AG04450 (cell line): ENCODE data around the gene DIS3L. TPM values are rescaled to one million over a fixed set of nuclear protein-coding genes. Genes with fewer than 3 reads are reported as not detected.

Source experiments
- CTCF ChIA-PET: fragments of 300-600, 350-600 bp; formaldehyde crosslinking; extraction: SDS; loops from one replicate; lab custom pipeline; 2022; ENCODE audit warnings: antibody characterized with exemption, inconsistent platforms; lab: Charles Lee
- POLR2A ChIA-PET: fragments of 350-600 bp; formaldehyde crosslinking; extraction: SDS; loops from one replicate; lab custom pipeline; 2021; ENCODE audit warnings: antibody characterized with exemption, inconsistent platforms; lab: Yijun Ruan, JAX
- DNase-seq: peaks from one replicate; pipeline ENCODE4 v3.0.0-alpha.2; 2011; ENCODE audit warnings: low read depth, low spot score
- H3K27ac ChIP-seq: one replicate; pipeline ENCODE4 v1.5.1; 2012; ENCODE audit warnings: low read depth, low read length, control low read depth
- H3K27me3 ChIP-seq: one replicate; pipeline ENCODE4 v1.6.0; 2012; ENCODE audit warnings: low read length; ENCODE audit not compliant: control insufficient read depth, insufficient read depth
- H3K4me3 ChIP-seq: 2 replicates; pipeline ENCODE4 v1.5.1; 2011; ENCODE audit warnings: mild to moderate bottlenecking, low read depth, low read length, control low read depth
- H3K9me3 ChIP-seq: 2 replicates; pipeline ENCODE4 v1.5.1; 2012; ENCODE audit warnings: low read length; ENCODE audit not compliant: control insufficient read depth, insufficient read depth
- CTCF ChIP-seq: IDR thresholded peaks from 2 replicates; pipeline ENCODE4 v1.5.1; 2011; ENCODE audit warnings: low read depth, low read length, control low read depth, inconsistent platforms
- polyA plus RNA-seq: library from polyadenylated mRNA; depleted of rRNA; stranded (reverse); fragments of >200 nt; gene quantifications from 2 replicates; pipeline ENCODE4 v1.2.3, GENCODE V29; 2011

Gene DIS3L
- polyA plus RNA-seq, 1 experiment: 12.1 TPM

- ChIA-PET POLR2A (no interaction called here), CTCF (no interaction called here)
- Histone ChIP-seq H3K9me3 (no peaks in the 10 kb centered on the region), H3K27me3 (no peaks in the 10 kb centered on the region), H3K27ac (no peak overlapping the region), H3K4me3 (no peak overlapping the region)
- no peak for DNase-seq
- TF ChIP-seq CTCF: no peak
Measured at GRCh38 chr15:66309828-66310227, 16.5 kb downstream of the DIS3L start.

GRCh38 chr15:66310786-66311185, 17.4 kb downstream of the DIS3L start:
- no peaks in the 10 kb centered on the region for H3K9me3 ChIP-seq
- TF ChIP-seq CTCF: no peak
- POLR2A ChIA-PET: no interaction called here
- H3K4me3 ChIP-seq: no peak overlapping the region
- CTCF ChIA-PET: no interaction called here
- H3K27ac ChIP-seq: no peak overlapping the region
- no peak for DNase-seq
- no peaks in the 10 kb centered on the region for H3K27me3 ChIP-seq

GRCh38 chr15:66312144-66312543, 18.8 kb downstream of the DIS3L start:
- Histone ChIP-seq H3K27ac (no peak overlapping the region), H3K9me3 (no peaks in the 10 kb centered on the region), H3K27me3 (no peaks in the 10 kb centered on the region), H3K4me3 (no peak overlapping the region)
- DNase-seq: no peak
- CTCF ChIA-PET: no interaction called here
- POLR2A ChIA-PET: no interaction called here
- no peak for TF ChIP-seq CTCF

GRCh38 chr15:66323312-66323928, 30.1 kb downstream of the DIS3L start:
- CTCF ChIA-PET: interaction anchor here (1.2 to 2.4 kb wide), 2 partner anchors 36 to 63 kb away, joined by 3 to 7 read pairs; partner anchors contain the start of gene MAP2K1
- Histone ChIP-seq H3K9me3 (no peaks in the 10 kb centered on the region), H3K27ac (no peak overlapping the region), H3K4me3 (no peak overlapping the region), H3K27me3 (no peaks in the 10 kb centered on the region)
- POLR2A ChIA-PET: no interaction called here
- DNase-seq: no peak
- no peak for TF ChIP-seq CTCF

GRCh38 chr15:66326051-66326450, 32.7 kb downstream of the DIS3L start:
- CTCF ChIA-PET: no interaction called here
- Histone ChIP-seq H3K9me3 (no peaks in the 10 kb centered on the region), H3K27ac (no peak overlapping the region), H3K4me3 (no peak overlapping the region), H3K27me3 (no peaks in the 10 kb centered on the region)
- POLR2A ChIA-PET: no interaction called here
- TF ChIP-seq CTCF: no peak
- no peak for DNase-seq
